ENCODE data around the gene TBX10. TPM values are rescaled to one million over a fixed set of nuclear protein-coding genes. Genes with fewer than 3 reads are reported as not detected.

Gene TBX10
- total RNA-seq, 1 donor = not detected

DNA sequence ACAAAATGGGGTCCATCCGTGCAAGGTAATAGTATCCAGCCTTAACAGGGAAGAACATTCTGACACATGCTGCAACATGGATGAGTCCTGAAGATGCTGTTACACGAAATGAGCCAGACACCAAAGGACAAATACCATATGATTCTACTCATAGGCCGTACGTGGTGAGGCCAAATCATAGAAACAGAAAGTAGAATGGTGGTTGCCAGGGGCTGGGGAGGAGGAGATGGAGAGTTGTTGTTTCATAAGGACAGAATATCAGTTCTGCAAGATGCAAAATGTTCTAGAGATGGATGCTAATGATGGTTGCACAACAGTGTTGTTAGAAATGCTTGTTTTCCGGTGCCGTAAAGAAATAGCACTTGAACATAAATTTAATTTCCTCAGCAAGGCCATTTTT is 2.6 kb downstream of the TBX10 start:
- H3K4me3 ChIP-seq (ENCODE audit: low read depth, low read length) = no peak overlapping the region
- no peak for DNase-seq (ENCODE audit: low read depth)
- TF ChIP-seq, protein P1, sequence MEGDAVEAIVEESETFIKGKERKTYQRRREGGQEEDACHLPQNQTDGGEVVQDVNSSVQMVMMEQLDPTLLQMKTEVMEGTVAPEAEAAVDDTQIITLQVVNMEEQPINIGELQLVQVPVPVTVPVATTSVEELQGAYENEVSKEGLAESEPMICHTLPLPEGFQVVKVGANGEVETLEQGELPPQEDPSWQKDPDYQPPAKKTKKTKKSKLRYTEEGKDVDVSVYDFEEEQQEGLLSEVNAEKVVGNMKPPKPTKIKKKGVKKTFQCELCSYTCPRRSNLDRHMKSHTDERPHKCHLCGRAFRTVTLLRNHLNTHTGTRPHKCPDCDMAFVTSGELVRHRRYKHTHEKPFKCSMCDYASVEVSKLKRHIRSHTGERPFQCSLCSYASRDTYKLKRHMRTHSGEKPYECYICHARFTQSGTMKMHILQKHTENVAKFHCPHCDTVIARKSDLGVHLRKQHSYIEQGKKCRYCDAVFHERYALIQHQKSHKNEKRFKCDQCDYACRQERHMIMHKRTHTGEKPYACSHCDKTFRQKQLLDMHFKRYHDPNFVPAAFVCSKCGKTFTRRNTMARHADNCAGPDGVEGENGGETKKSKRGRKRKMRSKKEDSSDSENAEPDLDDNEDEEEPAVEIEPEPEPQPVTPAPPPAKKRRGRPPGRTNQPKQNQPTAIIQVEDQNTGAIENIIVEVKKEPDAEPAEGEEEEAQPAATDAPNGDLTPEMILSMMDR (IDR thresholded peaks at IDR 0.05; ENCODE audit: insufficient read depth, low read length) = no peak

DNA sequence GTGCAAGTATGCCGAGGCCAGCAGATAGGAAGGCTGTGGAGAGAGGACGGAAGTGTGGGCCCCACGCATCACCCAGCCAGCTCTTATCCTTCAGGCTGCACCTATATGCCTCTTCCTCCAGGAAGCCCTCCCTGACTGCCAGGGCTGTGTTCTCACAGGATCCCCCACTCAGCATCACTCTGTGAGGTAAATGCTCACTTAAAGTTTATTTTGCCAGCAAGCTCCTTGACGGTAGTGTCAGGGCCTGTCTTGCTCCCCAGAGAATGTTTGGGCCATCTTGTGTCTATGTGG is 4.4 kb downstream of the TBX10 start:
- H3K4me3 ChIP-seq (ENCODE audit: low read depth, low read length) = no peak overlapping the region
- no peak for DNase-seq (ENCODE audit: low read depth)
- TF ChIP-seq, protein P1 (IDR thresholded peaks at IDR 0.05; ENCODE audit: insufficient read depth, low read length) = no peak

DNA sequence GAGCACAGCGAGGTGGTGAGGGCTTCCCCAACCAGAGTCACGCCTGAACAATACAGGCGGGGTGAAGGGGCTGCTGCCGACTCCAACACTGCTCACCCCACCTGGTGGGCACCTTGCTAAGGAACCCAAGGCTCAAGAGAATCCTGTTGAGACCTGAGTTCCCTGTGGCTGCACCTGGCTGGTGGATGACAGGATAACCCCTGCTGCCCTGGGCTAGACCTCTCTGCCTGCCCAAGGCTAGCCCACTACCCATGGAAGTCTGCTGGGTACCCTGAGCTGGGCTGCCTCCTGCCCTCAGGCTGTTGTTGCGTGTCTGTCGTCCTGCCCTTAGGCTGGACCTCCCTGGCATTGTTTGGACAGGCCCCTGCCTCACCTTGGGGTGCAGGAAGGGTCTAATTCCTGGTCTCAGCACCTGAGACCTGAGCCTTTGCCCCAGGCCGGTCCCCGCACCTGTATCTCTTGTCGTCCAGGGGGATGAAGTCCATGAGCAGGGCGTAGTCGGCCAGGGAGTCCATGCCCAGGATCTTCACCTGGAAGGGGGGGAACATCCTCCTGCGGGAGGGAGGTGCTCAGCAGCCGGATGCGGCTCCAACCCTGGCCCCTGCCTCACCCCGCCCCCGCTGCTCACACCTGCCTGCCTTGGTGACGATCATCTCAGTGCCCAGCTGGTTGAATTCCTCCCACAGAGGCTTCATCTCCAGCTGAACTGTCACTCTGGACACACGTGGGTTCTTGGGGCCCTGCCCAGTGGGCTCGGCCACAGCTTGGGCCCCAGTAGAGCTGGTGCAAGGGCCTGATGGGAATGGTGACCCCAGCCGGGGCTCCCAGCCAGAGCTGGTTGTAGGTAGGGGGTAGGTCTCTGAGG is 5.0 kb downstream of the TBX10 start:
- no peak overlapping the region for H3K4me3 ChIP-seq (ENCODE audit: low read depth, low read length)
- TF ChIP-seq, protein P1 (IDR thresholded peaks at IDR 0.05; ENCODE audit: insufficient read depth, low read length) = no peak
- DNase-seq (ENCODE audit: low read depth) = no peak

DNA sequence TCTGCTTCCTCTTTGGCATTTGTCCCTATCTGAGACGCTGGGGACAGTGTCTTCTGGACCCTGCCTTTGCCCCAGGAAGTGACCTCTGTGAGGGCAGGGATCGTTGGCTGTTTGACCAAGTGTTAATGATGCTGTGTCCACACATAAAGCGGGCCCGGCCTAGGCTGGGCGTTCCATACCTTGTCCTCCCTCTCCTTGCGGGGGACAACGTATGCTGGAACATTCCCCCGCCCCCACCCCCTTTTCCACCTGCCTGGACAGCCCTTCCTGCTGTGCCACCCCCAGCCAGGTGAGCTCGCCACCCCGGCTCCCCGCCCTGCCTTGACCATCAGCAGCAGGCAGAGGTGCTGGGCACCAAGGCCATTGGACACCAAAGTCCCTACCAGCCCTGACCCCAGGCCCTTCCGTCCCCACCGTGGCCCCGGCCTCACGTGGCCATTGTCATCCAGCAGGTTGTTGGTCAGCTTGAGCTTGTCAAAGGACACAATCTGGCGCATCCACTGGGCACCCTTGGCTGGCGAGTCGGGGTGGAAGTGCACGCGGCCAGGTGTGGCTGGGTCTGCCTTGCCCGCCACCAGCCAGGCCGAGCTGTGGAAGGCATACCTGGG is 5.7 kb downstream of the TBX10 start:
- TF ChIP-seq, protein P1 (IDR thresholded peaks at IDR 0.05; ENCODE audit: insufficient read depth, low read length) = no peak
- DNase-seq (ENCODE audit: low read depth) = no peak
- H3K4me3 ChIP-seq (ENCODE audit: low read depth, low read length) = no peak overlapping the region

DNA sequence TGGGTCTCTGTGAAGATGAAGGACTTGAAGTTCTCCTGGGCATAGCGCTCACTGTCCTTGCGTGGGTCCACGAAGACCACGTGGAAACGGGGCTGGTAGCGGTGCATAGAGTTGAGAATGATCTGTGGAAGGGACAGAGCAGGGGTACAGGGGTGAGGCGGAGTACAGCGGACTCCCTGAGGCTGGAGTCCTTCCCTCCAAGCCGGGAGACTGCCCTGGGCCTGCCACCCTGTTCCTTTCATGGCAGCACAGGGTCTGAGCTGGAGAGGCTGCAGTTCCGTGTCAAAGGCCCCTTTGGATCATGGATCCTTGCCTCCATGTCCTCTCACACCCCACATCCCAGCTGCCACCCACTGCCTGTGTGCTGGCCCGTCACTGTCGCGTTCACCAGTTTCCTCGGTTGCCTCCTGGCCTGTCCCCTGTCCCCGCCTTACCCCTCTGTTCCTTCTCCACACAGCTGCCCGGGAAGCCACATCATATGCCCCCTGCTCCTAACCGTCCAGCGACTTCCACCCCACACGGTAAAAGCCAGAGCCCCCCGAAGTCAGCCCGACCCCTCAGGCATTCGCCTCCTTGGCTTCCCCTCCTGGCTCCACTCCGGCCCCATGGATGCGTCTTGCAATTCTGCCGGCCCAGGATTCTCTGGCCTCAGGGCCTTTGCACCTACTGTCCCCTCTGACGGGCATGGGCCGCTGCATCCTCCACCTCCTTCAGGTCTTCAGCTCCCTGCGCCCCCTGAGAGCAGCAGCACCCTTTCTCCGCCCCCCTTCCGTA is 6.4 kb downstream of the TBX10 start:
- no peak overlapping the region for H3K4me3 ChIP-seq (ENCODE audit: low read depth, low read length)
- TF ChIP-seq, protein P1 (IDR thresholded peaks at IDR 0.05; ENCODE audit: insufficient read depth, low read length) = no peak
- DNase-seq (ENCODE audit: low read depth) = no peak

DNA sequence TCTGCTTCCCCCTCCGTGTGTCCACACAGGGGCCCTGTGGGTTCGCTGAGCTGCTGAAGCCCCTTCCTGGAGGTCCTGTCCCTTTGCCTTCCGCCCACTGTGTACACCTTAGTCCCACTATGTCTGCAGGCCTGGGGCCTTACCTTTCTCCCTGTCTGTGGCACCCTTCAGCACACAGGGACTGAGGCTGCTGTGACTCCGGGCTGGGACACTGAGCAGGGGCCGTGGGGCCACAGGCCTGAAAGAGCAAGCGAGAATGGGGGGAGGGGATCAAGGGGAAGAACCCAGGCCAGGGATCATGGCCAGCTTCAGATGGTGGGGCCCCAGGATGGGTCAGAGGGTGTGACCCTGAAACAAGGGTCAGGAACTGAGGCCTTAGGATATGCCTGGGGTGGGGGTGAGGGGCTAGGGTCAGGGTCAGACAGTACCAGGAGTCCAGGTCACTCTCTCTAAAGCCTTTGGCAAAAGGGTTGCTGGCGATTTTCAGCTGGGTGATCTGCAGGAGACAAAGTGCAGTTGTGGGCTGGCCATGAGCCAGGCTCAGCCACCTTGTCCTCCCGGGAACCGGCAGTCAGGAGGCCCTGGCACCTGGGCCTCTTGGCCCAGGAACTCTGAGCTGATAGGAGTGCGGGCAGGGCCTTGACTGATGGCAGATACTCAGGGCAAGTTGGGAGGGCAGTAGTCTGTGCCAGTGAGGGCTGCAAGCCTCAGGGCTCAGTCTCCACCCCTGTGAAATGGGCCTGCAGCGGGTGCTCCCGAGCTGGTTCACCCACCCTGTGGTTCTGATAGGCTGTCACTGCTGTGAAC is 7.2 kb downstream of the TBX10 start:
- no peak overlapping the region for H3K4me3 ChIP-seq (ENCODE audit: low read depth, low read length)
- no peak for DNase-seq (ENCODE audit: low read depth)
- TF ChIP-seq, protein P1 (IDR thresholded peaks at IDR 0.05; ENCODE audit: insufficient read depth, low read length) = no peak
